GM21528 (cell line): Measurements from ENCODE around the gene KLHL17.
"Not testable (repeated sequence)": the region's sequence is repeated elsewhere in the genome, so short reads cannot be mapped to it uniquely, and the experiment has no call there.

Experiments
- ATAC-seq: cut with Tn5 transposase; IDR thresholded peaks from one replicate; pipeline ENCODE4 v1.9.1; 2021; ENCODE audit warnings: mild to moderate bottlenecking, moderate library complexity; ENCODE audit not compliant: unreplicated experiment, low FRiP score

Gene KLHL17

GRCh38 chr1:997713-997992, 37.3 kb downstream of the KLHL17 start:
- no peak for ATAC-seq

GRCh38 chr1:997993-998744, 37.8 kb downstream of the KLHL17 start:
- ATAC-seq, result no peak

- ATAC-seq, result no peak
These were observed 38.3 kb downstream of the KLHL17 start for GRCh38 chr1:998745-998994.

GRCh38 chr1:998995-999724, 38.8 kb downstream of the KLHL17 start:
- no peak for ATAC-seq

GRCh38 chr1:999725-1000356, 39.5 kb downstream of the KLHL17 start, which contains the start of gene HES4:
HES4 (minus strand) TSS chr1:1000097; CDS start chr1:999973, 124 bp downstream.
- ATAC-seq, result no peak

GRCh38 chr1:1000357-1001056, 40.1 kb downstream of the KLHL17 start:
- ATAC-seq, result no peak

- no peak for ATAC-seq
These were observed 40.8 kb downstream of the KLHL17 start for GRCh38 chr1:1001057-1001783.

GRCh38 chr1:1003618-1004419, 43.4 kb downstream of the KLHL17 start:
- no peak for ATAC-seq

GRCh38 chr1:1004420-1004779, 44.0 kb downstream of the KLHL17 start:
- ATAC-seq, result no peak

- no peak for ATAC-seq
These were observed 44.7 kb downstream of the KLHL17 start for GRCh38 chr1:1004780-1005697.

- no peak for ATAC-seq
These were observed 45.5 kb downstream of the KLHL17 start for GRCh38 chr1:1005774-1006304.

GRCh38 chr1:1006305-1007159, 46.1 kb downstream of the KLHL17 start:
- no peak for ATAC-seq

- not testable (repeated sequence) for ATAC-seq
These were observed 49.7 kb downstream of the KLHL17 start for GRCh38 chr1:1010131-1010530.

- no peak for ATAC-seq
These were observed 51.1 kb downstream of the KLHL17 start for GRCh38 chr1:1011396-1011949.

- peak; percentile 11 for ATAC-seq
These were observed 52.3 kb downstream of the KLHL17 start for GRCh38 chr1:1012736-1013104.

- ATAC-seq, result peak; percentile 70
These were observed 52.9 kb downstream of the KLHL17 start, which contains the start of gene ISG15 for GRCh38 chr1:1013105-1013921. ISG15 (plus strand) TSS chr1:1013497; CDS start chr1:1013574, 77 bp downstream.
